ENCODE data around the gene RGR. TPM values are rescaled to one million over a fixed set of nuclear protein-coding genes. Genes with fewer than 3 reads are reported as not detected.

RGR gene
- total RNA-seq, 1 donor = not detected

- H3K4me3 ChIP-seq (ENCODE audit: low read depth, low read length) = no peak overlapping the region
- peak; percentile 49 for DNase-seq (ENCODE audit: low read depth)
- no peak for TF ChIP-seq CTCF (IDR thresholded peaks at IDR 0.05; ENCODE audit: insufficient read depth, low read depth, low read length)
Observed at GRCh38 chr10:84308481-84309304, 63.8 kb downstream of the RGR start.

Other genes starting within 250 kb of the RGR start
- 177 and 185 TPM in 2 replicates for gene GHITM, start 105.5 kb upstream of the RGR start, total RNA-seq
- not detected in 2 replicates for gene GPR15LG, start 71.3 kb upstream of the RGR start, total RNA-seq
- under 0.01 and 0.43 TPM in 2 replicates for gene CDHR1, start 50.5 kb upstream of the RGR start, total RNA-seq
- not detected in 2 replicates for gene LRIT2, start 19.5 kb upstream of the RGR start, total RNA-seq
- not detected in 2 replicates for gene LRIT1, start 3.5 kb upstream of the RGR start, total RNA-seq
- 34.8 and 48.4 TPM in 2 replicates for gene CCSER2, start 83.5 kb downstream of the RGR start, total RNA-seq

Measured in fibroblast of villous mesenchyme (primary cell).